ENCODE results near the gene TLCD3B. TPM values are rescaled to one million over a fixed set of nuclear protein-coding genes. Genes with fewer than 3 reads are reported as not detected.

The TLCD3B gene
- total and polyA plus RNA-seq, 9 of the 15 experiments (the other 6 are each of a cell fraction or from before 2014, with no cell fraction given) = 0.10 to 0.52 (median 0.23) TPM; not detected in 4

DNA sequence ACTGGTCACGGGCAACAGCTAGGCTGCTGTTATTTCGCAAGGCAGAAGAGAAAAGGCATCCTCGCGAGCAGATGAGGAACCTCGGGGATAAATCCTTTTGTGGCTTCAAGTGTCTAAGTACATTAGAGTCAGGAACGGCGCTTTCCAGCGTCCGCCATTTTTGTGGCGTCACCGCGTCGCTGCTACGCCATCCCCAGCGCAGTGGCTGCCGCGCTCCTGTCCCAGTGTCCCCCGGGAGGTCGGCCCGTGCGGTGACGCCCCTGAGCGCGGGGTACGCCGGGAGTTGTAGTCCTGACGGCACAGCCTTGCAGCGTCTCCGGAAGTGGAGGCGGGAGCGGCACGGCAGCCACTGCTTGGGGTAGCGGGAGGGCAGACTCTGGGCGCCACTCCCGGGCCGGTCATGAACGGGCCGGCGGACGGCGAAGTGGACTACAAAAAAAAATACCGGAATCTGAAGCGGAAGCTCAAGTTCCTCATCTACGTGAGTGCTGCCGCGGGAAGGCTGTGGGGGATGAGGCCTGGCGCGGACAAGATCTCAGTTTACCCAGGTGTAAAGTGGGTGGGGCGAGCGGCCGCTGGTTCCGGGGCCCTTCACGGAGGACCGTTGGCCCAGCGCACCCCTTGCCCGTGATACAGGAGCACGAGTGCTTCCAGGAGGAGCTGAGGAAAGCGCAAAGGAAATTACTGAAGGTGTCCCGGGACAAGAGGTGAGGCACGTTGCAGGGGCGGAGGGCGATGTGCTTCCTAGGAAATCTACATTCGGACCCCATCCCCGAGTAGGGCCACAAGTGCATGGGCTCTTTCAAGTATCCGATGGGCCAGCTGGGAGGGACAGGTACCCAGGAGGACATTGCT is 34.9 kb downstream of the TLCD3B start, which contains the start of gene INO80E (continued):
- TF ChIP-seq SRSF7 (optimal IDR thresholded peaks at IDR 0.05; ENCODE audit: low read depth, low read length) (no peak), KDM4B (IDR thresholded peaks at IDR 0.05; ENCODE audit: borderline replicate concordance in 2 of 2, low read depth in 1 of 2) (no peak), DMBX1 (CRISPR knock-in tag; IDR thresholded peaks at IDR 0.05; ENCODE audit: borderline replicate concordance) (no peak), TCF7 (IDR thresholded peaks at IDR 0.05; ENCODE audit: borderline replicate concordance) (no peak), RFX1 (IDR thresholded peaks at IDR 0.05) (no peak), TEAD4 (IDR thresholded peaks at IDR 0.05; ENCODE audit: low read length) (no peak), TEAD4 (CRISPR knock-in tag; IDR thresholded peaks at IDR 0.05; ENCODE audit: borderline replicate concordance) (no peak), ZNF311 (CRISPR knock-in tag; IDR thresholded peaks at IDR 0.05) (no peak), HIVEP1 (CRISPR knock-in tag; IDR thresholded peaks at IDR 0.05) (no peak)
- TF ChIP-seq, protein P1, sequence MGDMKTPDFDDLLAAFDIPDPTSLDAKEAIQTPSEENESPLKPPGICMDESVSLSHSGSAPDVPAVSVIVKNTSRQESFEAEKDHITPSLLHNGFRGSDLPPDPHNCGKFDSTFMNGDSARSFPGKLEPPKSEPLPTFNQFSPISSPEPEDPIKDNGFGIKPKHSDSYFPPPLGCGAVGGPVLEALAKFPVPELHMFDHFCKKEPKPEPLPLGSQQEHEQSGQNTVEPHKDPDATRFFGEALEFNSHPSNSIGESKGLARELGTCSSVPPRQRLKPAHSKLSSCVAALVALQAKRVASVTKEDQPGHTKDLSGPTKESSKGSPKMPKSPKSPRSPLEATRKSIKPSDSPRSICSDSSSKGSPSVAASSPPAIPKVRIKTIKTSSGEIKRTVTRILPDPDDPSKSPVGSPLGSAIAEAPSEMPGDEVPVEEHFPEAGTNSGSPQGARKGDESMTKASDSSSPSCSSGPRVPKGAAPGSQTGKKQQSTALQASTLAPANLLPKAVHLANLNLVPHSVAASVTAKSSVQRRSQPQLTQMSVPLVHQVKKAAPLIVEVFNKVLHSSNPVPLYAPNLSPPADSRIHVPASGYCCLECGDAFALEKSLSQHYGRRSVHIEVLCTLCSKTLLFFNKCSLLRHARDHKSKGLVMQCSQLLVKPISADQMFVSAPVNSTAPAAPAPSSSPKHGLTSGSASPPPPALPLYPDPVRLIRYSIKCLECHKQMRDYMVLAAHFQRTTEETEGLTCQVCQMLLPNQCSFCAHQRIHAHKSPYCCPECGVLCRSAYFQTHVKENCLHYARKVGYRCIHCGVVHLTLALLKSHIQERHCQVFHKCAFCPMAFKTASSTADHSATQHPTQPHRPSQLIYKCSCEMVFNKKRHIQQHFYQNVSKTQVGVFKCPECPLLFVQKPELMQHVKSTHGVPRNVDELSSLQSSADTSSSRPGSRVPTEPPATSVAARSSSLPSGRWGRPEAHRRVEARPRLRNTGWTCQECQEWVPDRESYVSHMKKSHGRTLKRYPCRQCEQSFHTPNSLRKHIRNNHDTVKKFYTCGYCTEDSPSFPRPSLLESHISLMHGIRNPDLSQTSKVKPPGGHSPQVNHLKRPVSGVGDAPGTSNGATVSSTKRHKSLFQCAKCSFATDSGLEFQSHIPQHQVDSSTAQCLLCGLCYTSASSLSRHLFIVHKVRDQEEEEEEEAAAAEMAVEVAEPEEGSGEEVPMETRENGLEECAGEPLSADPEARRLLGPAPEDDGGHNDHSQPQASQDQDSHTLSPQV (IDR thresholded peaks at IDR 0.05) = no peak; the same call in 1 of the 2 replicates
- TF ChIP-seq, protein P2, sequence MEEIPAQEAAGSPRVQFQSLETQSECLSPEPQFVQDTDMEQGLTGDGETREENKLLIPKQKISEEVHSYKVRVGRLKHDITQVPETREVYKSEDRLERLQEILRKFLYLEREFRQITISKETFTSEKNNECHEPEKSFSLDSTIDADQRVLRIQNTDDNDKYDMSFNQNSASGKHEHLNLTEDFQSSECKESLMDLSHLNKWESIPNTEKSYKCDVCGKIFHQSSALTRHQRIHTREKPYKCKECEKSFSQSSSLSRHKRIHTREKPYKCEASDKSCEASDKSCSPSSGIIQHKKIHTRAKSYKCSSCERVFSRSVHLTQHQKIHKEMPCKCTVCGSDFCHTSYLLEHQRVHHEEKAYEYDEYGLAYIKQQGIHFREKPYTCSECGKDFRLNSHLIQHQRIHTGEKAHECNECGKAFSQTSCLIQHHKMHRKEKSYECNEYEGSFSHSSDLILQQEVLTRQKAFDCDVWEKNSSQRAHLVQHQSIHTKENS (CRISPR knock-in tag; IDR thresholded peaks at IDR 0.05) = no peak
- TF ChIP-seq, protein P3, sequence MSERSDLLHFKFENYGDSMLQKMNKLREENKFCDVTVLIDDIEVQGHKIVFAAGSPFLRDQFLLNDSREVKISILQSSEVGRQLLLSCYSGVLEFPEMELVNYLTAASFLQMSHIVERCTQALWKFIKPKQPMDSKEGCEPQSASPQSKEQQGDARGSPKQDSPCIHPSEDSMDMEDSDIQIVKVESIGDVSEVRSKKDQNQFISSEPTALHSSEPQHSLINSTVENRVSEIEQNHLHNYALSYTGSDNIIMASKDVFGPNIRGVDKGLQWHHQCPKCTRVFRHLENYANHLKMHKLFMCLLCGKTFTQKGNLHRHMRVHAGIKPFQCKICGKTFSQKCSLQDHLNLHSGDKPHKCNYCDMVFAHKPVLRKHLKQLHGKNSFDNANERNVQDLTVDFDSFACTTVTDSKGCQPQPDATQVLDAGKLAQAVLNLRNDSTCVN (CRISPR knock-in tag; IDR thresholded peaks at IDR 0.05) = no peak
- TF ChIP-seq, protein P4, sequence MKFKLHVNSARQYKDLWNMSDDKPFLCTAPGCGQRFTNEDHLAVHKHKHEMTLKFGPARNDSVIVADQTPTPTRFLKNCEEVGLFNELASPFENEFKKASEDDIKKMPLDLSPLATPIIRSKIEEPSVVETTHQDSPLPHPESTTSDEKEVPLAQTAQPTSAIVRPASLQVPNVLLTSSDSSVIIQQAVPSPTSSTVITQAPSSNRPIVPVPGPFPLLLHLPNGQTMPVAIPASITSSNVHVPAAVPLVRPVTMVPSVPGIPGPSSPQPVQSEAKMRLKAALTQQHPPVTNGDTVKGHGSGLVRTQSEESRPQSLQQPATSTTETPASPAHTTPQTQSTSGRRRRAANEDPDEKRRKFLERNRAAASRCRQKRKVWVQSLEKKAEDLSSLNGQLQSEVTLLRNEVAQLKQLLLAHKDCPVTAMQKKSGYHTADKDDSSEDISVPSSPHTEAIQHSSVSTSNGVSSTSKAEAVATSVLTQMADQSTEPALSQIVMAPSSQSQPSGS (CRISPR knock-in tag; IDR thresholded peaks at IDR 0.05) = no peak
- TF ChIP-seq, protein P5, sequence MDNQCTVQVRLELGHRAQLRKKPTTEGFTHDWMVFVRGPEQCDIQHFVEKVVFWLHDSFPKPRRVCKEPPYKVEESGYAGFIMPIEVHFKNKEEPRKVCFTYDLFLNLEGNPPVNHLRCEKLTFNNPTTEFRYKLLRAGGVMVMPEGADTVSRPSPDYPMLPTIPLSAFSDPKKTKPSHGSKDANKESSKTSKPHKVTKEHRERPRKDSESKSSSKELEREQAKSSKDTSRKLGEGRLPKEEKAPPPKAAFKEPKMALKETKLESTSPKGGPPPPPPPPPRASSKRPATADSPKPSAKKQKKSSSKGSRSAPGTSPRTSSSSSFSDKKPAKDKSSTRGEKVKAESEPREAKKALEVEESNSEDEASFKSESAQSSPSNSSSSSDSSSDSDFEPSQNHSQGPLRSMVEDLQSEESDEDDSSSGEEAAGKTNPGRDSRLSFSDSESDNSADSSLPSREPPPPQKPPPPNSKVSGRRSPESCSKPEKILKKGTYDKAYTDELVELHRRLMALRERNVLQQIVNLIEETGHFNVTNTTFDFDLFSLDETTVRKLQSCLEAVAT (IDR thresholded peaks at IDR 0.05) = 0 out of 4 replicates have a peak, but pooled peaks of 1 of the 2 experiments have one; percentile 42
- TF ChIP-seq, protein P6, sequence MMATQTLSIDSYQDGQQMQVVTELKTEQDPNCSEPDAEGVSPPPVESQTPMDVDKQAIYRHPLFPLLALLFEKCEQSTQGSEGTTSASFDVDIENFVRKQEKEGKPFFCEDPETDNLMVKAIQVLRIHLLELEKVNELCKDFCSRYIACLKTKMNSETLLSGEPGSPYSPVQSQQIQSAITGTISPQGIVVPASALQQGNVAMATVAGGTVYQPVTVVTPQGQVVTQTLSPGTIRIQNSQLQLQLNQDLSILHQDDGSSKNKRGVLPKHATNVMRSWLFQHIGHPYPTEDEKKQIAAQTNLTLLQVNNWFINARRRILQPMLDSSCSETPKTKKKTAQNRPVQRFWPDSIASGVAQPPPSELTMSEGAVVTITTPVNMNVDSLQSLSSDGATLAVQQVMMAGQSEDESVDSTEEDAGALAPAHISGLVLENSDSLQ (IDR thresholded peaks at IDR 0.05) = no peak

All from K562 (cell line).